Muscle layer of duodenum (tissue), 2 donors: ENCODE results near the gene TELO2.

Experiments used
- H3K27ac ChIP-seq: one replicate; pipeline ENCODE4 v1.7.0; 2013; ENCODE audit warnings: mild to moderate bottlenecking, low read length
- H3K27me3 ChIP-seq: one replicate; pipeline ENCODE4 v1.7.0; 2013; ENCODE audit warnings: low read depth, mild to moderate bottlenecking, control low read depth, low read length
- H3K36me3 ChIP-seq, 2 donors: one replicate each; pipeline ENCODE4 v1.7.0; 2013; ENCODE audit warnings: low read length in 2 of 2, control low read depth in 1 of 2, mild to moderate bottlenecking in 1 of 2; ENCODE audit not compliant: insufficient read depth in 2 of 2, control insufficient read depth in 1 of 2
- H3K4me1 ChIP-seq, 2 donors: one replicate each; pipeline ENCODE4 v1.7.0; 2013; ENCODE audit warnings: low read length in 2 of 2, mild to moderate bottlenecking in 2 of 2, control low read depth in 1 of 2, moderate library complexity in 1 of 2; ENCODE audit not compliant: insufficient read depth in 2 of 2, control insufficient read depth in 1 of 2
- H3K4me3 ChIP-seq, 2 donors: one replicate each; pipeline ENCODE4 v1.7.0; 2013; ENCODE audit warnings: low read length in 2 of 2, low read depth in 1 of 2, mild to moderate bottlenecking in 1 of 2
- H3K9me3 ChIP-seq, 2 donors: one replicate each; pipeline ENCODE4 v1.7.0; 2013; ENCODE audit warnings: low read length in 2 of 2, control low read depth in 1 of 2, mild to moderate bottlenecking in 1 of 2; ENCODE audit not compliant: control insufficient read depth in 1 of 2
- donor health status: healthy.

The TELO2 gene

DNA sequence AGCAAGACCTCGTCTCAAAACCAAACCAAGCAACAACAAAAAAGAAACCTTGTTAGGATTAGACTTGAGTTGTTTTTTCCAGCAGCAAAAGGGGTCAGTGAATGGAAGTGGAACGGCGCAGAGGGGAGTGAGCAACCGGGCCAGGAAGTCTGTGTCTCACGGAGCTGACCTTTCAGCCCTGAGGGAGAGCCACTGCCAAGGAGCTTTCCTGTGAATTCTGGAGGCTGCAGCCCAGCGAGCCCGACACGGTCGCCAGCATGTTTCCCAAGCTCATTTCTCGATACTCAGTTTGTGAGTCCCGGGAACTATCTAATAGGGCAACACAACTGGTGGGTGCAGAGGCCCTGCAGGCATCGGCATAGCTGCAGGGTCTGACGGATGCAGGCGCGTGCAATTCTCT is 19.6 kb downstream of the TELO2 start:
- no peaks in the 10 kb centered on the region for H3K27me3 ChIP-seq
- no peak overlapping the region for H3K4me3 ChIP-seq
- H3K9me3 ChIP-seq = peaks cover 0 to 4% of the 10 kb centered on the region in 2 donors
- peaks cover 0 to 10% of the 10 kb centered on the region in 2 donors for H3K4me1 ChIP-seq
- H3K36me3 ChIP-seq = peaks cover 0 to 37% of the 10 kb centered on the region in 2 donors
- H3K27ac ChIP-seq = no peak overlapping the region

DNA sequence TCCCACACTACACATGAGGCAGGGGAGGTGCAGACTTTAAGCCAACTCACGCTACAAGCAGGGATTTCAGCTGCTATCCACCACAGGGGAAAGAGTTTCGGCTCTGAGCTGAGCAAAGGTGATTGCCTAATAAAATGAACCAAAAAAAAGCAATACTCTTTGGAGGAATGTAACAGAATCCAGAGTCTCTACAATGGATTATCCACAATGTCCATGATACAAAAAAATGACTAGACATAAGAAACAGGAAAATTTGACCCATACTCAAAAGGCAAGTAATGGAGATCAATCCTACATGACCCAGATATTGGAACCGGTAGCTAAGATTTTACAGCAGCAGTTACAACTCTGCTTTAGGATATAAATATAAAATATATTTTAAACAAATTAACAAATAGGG is 21.3 kb downstream of the TELO2 start:
- H3K9me3 ChIP-seq = peaks cover 0 to 4% of the 10 kb centered on the region in 2 donors
- H3K27me3 ChIP-seq = no peaks in the 10 kb centered on the region
- peaks cover 0 to 4% of the 10 kb centered on the region in 2 donors for H3K4me1 ChIP-seq
- H3K4me3 ChIP-seq = no peak overlapping the region
- no peak overlapping the region for H3K27ac ChIP-seq
- H3K36me3 ChIP-seq = peaks cover 0 to 42% of the 10 kb centered on the region in 2 donors

GRCh38 chr16:1518626-1519135 is 25.5 kb downstream of the TELO2 start:
- Histone ChIP-seq H3K27ac (no peak overlapping the region), H3K4me1 (no peaks in the 10 kb centered on the region), H3K36me3 (peaks cover 0 to 44% of the 10 kb centered on the region in 2 donors), H3K9me3 (peaks cover 0 to 4% of the 10 kb centered on the region in 2 donors), H3K4me3 (no peak overlapping the region), H3K27me3 (no peaks in the 10 kb centered on the region)

DNA sequence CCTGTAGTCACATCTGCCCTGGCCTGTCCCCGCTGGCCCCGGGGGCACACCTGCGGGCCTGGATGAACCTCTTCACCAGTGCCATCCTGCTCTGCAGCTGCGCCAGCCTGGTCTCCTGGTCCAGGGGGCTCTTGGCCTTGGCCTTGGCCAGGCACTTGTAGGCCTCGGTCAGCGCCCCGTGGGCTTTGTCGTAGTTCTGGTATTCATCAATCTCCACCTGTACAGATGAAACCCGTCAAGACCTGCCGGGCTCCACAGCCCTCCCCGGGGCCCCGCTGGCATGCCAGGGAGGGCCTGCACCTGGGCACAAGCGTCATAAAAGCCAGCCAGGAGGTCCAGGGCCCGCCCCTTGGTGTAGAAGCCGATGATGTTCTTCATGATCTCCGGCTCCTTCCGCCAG is 26.7 kb downstream of the TELO2 start:
- H3K4me1 ChIP-seq = no peaks in the 10 kb centered on the region
- no peaks in the 10 kb centered on the region for H3K27me3 ChIP-seq
- H3K36me3 ChIP-seq = peaks cover 0 to 49% of the 10 kb centered on the region in 2 donors
- no peak overlapping the region for H3K27ac ChIP-seq
- no peak overlapping the region for H3K4me3 ChIP-seq
- H3K9me3 ChIP-seq = no peaks in the 10 kb centered on the region

DNA sequence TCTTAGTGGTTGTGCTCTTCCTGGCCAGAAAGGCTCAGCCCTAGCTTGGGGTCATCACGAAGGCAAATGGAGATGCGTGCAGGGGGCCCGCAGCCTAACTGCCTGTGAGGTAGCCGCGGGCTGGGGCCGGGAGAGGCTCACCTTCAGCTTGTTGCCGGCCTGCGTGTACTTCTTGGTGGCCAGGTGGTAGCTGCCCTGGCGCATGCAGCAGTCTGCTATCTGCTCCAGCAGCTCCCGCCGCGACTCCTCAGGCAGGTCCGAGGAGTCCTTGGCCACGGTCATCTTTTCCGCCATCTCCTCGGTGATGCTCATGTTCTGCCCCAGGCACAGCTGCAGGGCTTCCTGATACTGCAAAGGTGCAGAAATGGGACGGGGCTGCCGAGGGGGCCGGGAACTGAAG is 27.3 kb downstream of the TELO2 start:
- Histone ChIP-seq H3K9me3 (no peaks in the 10 kb centered on the region), H3K4me1 (no peaks in the 10 kb centered on the region), H3K27ac (no peak overlapping the region), H3K36me3 (peaks cover 0 to 53% of the 10 kb centered on the region in 2 donors), H3K4me3 (no peak overlapping the region), H3K27me3 (no peaks in the 10 kb centered on the region)

- Histone ChIP-seq H3K9me3 (no peaks in the 10 kb centered on the region), H3K36me3 (peaks cover 0 to 43% of the 10 kb centered on the region in 2 donors), H3K27ac (no peak overlapping the region), H3K4me1 (peaks cover 0 to 10% of the 10 kb centered on the region in 2 donors), H3K4me3 (no peak overlapping the region), H3K27me3 (no peaks in the 10 kb centered on the region)
Measured at GRCh38 chr16:1523581-1524245, 30.6 kb downstream of the TELO2 start.

DNA sequence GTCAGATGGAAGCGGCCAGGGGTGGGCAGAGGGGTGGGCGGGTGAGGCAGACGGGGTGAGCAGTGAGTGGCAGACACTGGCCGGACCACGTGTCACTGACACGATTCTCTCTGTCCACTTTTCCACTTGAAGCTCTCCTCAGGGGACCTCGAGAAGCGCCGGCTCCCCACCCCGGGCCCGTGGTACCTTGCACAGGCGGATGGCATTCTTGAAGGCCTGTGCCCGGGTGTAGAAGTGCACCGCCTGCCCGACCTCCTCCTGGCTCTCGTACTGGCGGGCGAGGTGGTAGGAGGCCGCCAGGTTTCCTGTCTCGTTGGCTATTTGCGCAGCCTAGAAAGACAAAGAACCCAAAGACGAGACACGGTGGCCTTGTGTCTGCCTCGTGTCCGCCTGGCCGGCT is 31.2 kb downstream of the TELO2 start:
- Histone ChIP-seq H3K27me3 (no peaks in the 10 kb centered on the region), H3K9me3 (no peaks in the 10 kb centered on the region), H3K4me1 (peaks cover 0 to 10% of the 10 kb centered on the region in 2 donors), H3K36me3 (peaks cover 0 to 36% of the 10 kb centered on the region in 2 donors), H3K4me3 (no peak overlapping the region), H3K27ac (no peak overlapping the region)

- peaks cover 0 to 10% of the 10 kb centered on the region in 2 donors for H3K4me1 ChIP-seq
- no peak overlapping the region for H3K27ac ChIP-seq
- H3K4me3 ChIP-seq = no peak overlapping the region
- no peaks in the 10 kb centered on the region for H3K27me3 ChIP-seq
- no peaks in the 10 kb centered on the region for H3K9me3 ChIP-seq
- H3K36me3 ChIP-seq = peaks cover 0 to 23% of the 10 kb centered on the region in 2 donors
Measured at GRCh38 chr16:1525871-1526607, 32.9 kb downstream of the TELO2 start.

DNA sequence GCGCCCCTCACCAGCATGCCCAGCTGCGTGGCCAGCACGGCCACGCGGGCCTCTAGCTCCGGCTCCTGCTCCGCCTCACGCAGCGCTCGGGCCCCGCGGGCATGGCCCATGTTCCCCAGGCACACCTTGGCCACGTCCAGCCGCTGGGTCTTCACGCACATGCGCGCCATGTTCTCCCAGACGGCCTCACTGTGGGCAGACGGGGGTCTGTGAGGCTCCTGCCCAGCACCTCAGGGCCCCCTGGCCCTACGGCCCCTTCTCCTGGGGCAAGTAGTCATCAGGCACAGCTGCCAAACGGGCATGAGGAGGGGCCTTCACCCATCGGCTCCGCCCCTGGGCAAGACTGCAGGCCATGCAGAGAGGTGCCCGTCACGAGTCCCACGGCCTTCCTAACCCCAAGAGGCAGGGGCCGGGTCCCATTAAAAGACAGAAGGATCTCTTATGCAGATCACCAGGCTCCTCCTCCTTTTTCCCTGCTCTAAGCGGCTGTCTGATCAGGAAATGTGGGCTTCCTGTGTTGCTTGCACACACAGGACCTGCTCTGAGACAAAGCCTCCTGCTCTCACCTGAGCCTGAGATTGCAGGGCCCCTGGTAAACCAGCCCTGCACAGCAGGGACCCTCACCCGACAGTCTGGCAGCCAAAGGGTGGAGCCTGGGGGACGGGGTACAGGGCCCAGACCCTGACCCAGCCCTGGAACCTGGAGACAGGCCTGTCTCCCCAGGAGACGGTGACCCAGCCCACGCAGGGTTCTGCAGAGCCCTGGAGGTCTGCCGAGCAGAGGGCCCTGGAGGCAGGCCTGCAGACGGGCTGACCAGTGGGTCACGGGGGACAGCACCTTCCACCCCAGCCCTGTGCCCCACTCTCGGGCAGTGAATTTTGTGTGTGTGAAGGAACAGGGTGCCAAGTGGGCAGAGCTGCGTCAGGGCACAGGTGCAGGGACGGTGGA is 33.7 kb downstream of the TELO2 start:
- H3K9me3 ChIP-seq = no peaks in the 10 kb centered on the region
- H3K4me1 ChIP-seq = peaks cover 0 to 16% of the 10 kb centered on the region in 2 donors
- H3K4me3 ChIP-seq = no peak overlapping the region
- H3K27me3 ChIP-seq = no peaks in the 10 kb centered on the region
- peaks cover 0 to 23% of the 10 kb centered on the region in 2 donors for H3K36me3 ChIP-seq
- no peak overlapping the region for H3K27ac ChIP-seq

- H3K27me3 ChIP-seq = no peaks in the 10 kb centered on the region
- H3K4me1 ChIP-seq = peaks cover 0 to 29% of the 10 kb centered on the region in 2 donors
Measured at GRCh38 chr16:1527836-1528811, 35.0 kb downstream of the TELO2 start.

More at GRCh38 chr16:1527836-1528811, 35.0 kb downstream of the TELO2 start:
- Histone ChIP-seq H3K36me3 (peaks cover 0 to 21% of the 10 kb centered on the region in 2 donors), H3K9me3 (no peaks in the 10 kb centered on the region), H3K27ac (no peak overlapping the region), H3K4me3 (no peak overlapping the region)
